HS-27A (cell line): ENCODE measurements around the gene WDPCP.
"Not testable (repeated sequence)": the region's sequence is repeated elsewhere in the genome, so short reads cannot be mapped to it uniquely, and the experiment has no call there.

ENCODE experiments used
- DNase-seq: peaks from one replicate; pipeline ENCODE4 v3.0.0-alpha.2; 2012; ENCODE audit warnings: low read depth, missing footprints

WDPCP gene

DNA sequence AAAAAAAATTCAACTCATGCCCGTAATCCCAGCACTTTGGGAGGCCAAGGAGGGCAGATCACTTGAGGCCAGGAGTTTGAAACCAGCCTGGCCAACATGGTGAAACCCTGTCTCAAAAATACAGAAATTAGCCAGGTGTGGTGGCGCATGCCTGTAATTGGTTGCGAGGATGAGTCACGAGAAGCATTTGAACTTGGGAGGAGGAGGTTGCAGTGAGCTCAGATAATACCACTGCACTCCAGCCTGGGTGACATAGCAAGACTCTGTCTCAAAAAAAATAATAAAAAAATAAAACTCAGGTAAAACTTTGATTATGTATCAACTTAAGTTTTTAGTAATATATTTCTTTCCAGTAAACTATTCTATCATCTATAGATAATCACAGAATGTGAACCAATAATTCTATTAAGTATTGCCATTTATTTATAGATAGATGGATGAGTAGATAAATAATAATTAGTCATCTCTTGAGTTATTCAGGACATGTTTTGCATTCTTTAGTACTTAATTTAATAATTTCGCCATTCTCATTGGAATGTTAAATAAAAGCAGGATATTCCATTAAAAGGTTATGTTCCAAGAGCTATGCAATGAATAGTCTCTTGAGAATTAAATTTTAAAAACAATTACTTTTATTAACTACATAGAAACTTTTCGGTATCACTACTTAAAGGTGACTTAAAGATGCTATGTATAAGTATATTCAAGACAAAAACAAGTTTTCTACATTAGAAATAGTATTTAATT, 48.7 kb downstream of the WDPCP start:
- no peak for DNase-seq

- DNase-seq, result no peak
Observed at GRCh38 chr2:63538390-63538789, 49.9 kb downstream of the WDPCP start.

GRCh38 chr2:63537306-63537705, 51.0 kb downstream of the WDPCP start:
- no peak for DNase-seq

DNA sequence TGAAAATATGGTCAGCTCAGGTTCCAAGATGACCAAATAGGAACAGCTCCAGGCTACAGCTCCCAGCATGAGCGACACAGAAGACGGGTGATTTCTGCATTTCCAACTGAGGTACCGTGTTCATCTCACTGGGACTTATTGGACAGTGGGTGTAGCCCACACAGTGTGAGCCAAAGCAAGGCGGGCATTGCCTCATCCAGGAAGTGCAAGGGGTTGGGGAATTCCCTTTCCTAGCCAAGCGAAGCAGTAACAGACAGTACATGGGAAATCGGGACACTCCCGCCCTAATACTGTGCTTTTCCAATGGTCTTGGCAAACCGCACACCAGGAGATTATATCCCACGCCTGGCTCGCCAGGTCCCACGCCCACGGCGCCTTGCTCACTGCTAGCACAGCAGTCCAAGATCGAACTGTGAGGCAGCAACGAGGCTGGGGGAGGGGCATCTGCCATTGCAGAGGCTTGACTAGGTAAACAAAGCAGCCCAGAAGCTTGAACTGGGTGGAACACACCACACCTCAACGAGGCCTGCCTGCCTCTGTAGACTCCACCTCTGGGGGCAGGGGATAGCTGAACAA, 57.5 kb downstream of the WDPCP start:
- no peak for DNase-seq

DNA sequence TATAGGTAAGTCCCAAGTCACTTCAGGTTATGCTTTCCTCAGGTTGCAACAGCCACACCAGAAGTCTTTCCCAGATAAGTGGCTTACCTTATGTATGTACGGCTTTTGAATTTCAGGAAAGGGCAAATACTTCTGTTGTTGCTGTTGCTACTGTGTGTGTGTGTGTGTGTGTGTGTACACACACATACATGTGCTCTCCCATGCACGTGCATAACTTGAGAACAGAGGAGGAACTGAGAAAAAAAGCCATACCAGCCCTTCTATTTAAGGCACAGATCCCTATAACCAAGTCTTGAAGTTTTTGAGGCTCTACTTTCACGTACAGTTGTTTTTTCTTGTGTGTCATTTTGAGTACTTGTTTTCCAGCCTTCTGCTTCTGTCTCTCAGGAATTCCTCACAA, 62.4 kb downstream of the WDPCP start:
- DNase-seq, result no peak

DNA sequence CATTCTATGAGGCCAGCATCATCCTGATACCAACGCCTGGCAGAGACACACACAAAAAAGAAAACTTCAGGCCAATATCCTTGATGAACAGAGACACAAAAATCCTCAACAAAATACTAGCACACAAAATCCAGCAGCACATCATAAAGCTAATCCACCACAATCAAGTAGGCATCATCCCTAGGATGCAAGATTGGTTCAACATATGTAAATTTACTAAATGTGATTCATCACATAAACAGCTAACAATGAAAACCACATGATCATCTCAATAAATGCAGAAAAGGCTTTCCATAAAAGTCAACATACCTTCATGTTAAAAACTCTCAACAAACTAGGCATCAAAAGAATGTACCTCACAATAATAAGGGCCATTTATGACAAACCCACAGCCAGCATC, 65.3 kb downstream of the WDPCP start:
- DNase-seq, result no peak

DNA sequence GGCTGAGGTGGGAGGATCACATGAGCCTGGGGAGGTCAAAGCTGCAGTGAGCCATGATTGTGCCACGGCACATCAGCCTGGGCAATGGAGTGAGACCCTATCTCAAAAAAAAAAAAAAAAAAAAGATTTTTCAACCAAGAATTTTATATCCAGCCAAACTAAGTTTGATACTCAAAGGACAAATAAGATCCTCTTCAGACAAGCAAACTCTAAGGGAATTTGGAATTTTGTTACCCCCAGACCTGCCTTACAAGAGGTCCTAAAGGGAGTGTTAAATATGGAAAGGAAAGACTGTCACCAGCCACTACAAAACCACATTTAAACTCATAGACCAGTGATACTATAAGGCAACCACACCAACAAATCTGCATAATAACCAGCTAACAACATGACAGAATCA, 67.5 kb downstream of the WDPCP start:
- DNase-seq, result no peak

DNA sequence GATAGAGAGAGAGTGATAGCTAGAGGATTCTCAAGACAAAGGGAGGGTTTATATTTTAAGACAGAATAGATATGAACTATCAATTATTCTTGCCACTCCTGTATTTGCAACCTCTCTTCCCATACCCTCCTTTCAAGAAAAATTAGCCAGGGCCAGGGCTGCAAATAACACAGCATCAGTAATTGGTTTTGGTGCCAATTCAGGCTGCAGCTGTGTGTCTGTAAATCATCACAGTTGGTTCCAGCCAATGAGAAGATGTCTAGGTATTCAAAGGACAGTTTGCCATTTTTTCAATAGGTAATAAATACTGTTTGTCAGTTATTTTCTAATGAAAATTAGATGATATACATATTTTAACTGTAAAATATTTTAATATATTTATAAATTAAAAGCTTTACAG, 73.5 kb downstream of the WDPCP start:
- DNase-seq, result no peak

DNA sequence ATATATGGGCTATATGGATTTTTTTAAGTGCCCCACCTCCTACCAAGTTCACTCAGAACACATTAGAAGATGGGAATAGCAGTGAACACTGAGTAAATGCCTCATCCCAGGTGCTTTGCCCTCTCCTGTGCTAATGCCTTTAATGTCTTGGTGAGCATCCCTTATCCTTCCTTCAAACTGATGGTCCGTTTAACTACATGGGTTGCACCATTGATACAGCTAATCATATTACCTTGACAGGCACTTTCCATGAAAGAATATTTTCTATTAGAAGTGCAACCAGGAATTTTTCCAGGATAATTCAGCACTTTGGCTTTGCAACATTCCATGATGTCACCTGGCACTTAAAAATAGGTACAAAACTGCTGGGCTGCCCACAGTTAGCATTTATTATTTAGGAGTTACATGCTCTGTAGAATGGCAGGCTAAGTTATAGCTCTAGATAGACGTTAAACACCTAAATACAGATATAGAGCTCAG, 74.0 kb downstream of the WDPCP start:
- no peak for DNase-seq

GRCh38 chr2:63506320-63506719, 82.0 kb downstream of the WDPCP start:
- no peak for DNase-seq

- DNase-seq, result no peak
Observed at GRCh38 chr2:63503818-63504217, 84.5 kb downstream of the WDPCP start.

DNA sequence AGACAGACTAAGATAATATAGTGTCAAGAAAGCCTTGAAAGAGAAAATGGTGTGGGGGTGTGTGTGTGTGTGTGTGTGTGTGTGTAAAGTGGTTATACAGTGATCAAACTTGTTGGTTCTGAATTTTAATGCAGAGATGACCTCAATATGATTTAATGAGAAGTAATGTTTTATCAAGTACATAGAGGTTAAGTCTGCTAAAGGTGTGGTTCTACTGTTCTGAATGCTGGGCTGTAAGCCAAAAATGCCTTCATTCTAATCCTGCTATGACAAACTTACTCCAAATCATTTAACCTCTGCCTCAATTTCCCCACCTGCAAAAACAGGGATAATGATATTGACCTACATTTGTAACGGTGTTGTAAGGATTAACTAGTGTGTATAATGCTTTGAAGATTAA, 87.9 kb downstream of the WDPCP start:
- no peak for DNase-seq

- DNase-seq, result no peak
Observed at GRCh38 chr2:63497576-63497975, 90.7 kb downstream of the WDPCP start.

DNA sequence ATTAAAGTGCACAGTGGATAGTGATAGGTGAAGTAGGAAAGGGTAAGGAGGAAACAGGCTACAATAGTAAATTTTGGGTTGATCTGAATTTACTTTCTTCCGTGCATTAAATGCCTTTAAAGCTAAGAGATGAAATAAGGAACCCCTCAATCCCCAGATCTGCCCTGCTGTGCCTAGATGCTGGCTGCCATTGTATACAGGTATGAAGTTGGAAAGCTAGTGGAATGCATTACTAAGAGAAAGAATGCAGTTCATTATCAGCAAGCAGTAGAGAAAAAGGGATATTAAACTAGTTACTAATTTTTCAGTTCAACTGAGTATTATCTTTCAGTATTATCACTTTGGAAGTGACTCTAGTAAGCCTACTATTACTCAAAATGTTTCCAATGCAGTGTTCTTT, 93.3 kb downstream of the WDPCP start:
- no peak for DNase-seq

- DNase-seq, result no peak
Observed at GRCh38 chr2:63494100-63494499, 94.2 kb downstream of the WDPCP start.

DNA sequence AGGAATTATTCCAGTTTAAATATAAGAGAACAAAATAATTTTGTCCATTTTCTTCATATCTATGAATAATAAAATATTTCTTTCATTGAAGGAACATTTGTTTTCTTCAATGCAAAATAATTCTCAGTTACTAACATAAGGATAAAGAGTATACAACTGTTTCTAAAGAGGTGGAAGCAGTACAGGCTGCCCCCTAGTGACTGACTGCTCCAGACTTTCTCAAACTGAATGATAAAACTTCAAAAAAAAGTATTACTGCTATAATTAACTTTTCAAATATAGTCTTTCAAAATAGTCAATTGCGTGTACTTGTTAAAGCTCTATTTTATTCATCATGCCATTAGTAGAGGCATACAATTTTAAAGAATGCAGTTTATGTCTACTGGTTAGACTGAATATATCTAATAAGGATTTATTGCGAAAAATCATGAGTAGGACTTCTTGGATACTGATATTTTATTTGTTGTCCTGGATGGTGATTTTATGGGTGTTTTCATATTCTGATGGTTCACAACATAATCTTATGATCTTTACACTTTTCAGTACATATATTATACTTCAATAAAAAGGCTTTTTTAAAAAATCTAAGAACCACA, 100.1 kb downstream of the WDPCP start:
- no peak for DNase-seq

DNA sequence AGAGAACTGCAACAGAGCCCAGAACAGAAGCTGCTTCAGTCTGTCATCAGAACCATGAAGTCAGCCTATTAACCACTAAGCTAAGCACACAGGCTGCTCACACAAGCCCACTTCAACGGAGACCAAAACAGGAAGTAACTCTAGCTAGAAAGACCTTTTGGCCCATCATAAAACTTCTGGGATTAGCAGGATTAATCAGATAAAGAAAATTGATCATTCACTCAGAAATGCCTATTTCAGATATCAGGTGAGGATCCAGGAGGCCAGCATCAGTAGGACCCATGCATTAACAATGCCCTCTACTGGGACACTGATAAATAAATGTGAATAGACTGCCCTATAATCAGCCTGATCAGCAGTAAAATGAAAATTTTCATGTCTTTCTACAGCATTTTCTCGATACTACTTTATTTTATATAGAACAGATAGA, 101.4 kb downstream of the WDPCP start:
- no peak for DNase-seq

DNA sequence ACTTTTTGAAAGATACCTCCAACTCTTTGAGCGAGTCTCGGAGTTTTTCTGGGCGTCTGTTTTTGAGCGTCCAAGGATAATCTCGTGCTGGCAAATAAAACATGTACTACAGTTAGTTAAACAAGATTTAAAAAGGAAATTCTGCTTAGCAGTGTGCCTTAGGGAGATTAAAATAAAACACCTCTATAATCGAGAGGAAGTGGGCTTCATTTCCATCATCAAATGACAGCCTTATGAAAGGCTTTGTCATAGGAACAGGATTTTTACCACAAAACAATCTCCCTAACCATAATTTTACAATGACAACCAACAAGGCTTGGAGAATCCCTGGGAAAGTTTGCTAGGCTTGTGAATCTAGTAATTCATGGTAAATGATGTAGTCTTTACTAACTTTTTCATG, 103.4 kb downstream of the WDPCP start:
- DNase-seq, result no peak

DNA sequence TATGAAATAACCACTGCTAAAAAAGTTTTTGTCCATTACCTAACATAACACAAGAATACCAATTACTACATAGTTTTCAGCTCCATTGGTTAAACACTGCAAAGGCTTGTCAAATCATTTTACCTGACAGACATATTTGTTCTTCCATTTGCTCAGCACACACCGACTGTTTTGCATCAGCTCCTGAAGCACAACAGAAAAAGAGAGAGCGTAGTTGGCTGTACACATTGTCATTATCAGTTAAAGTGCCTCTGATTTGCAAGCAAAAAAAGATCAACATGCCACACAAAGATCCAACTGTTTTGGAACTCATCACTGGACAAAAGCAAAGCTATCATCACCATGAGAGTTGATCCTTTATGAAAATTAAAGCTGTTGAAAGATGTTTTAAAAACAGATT, 103.8 kb downstream of the WDPCP start:
- no peak for DNase-seq

GRCh38 chr2:63477686-63478085, 110.6 kb downstream of the WDPCP start:
- no peak for DNase-seq

DNA sequence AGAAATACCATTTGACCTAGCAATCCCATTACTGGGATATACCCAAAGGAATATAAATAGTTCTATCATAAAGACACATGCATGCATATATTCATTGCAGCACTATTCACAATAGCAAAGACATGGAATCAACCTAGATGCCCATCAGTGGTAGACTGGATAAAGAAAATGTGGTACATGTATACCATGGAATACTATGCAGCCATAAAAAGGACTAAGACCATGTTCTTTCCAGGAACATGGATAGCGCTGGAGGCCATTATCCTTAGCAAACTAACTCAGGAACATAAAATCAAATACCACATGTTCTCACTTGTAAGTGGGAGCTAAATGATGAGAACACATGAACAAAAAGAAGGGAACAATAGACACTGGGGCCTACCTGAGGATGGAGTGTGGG, 119.0 kb downstream of the WDPCP start:
- not testable (repeated sequence) for DNase-seq

- no peak for DNase-seq
Observed at GRCh38 chr2:63465633-63466032, 122.6 kb downstream of the WDPCP start.

DNA sequence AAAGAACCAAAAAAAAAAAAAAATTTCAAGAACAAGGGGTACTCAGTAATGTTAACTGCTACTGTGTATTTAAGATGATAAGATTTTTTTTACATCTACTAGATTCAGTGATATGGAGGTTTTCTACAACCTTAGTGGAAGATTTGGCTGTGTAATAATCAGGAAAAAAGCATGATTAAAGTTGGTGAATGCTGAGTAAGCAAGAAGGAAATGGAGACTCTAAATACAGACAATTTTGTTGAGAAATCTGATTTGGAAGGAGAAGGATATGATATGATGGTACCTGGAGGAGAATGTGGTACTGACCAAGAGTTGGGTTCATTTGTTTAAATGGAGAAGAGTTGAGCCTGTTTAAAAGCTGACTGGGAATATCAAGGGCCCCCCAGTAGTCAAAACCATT, 125.1 kb downstream of the WDPCP start:
- no peak for DNase-seq

- DNase-seq, result no peak
Observed at GRCh38 chr2:63446658-63447057, 141.6 kb downstream of the WDPCP start.
